H1 (cell line): Measurements from ENCODE around the gene SCO2. TPM values are rescaled to one million over a fixed set of nuclear protein-coding genes. Genes with fewer than 3 reads are reported as not detected.

Source experiments
- CTCF ChIA-PET: fragments of 300-600 bp; sonication (Branson Sonifier 250); formaldehyde crosslinking; loops from one replicate; lab custom pipeline; 2021; ENCODE audit not compliant: partially characterized antibody; lab: Charles Lee
- POLR2A ChIA-PET: fragments of 300-600 bp; sonication (Branson Sonifier 250); formaldehyde crosslinking; loops from one replicate; lab custom pipeline; 2021; ENCODE audit warnings: inconsistent platforms; ENCODE audit not compliant: partially characterized antibody; lab: Charles Lee
- DNase-seq, 2 experiments: peaks; one replicate each; pipeline versions ENCODE4 v3.0.0 to v3.0.0-alpha.2; 2010 to 2022; ENCODE audit warnings: low spot score in 2 of 2, low read depth in 1 of 2, mixed read lengths in 1 of 2
- FAIRE-seq: peaks from 2 replicates; lab custom pipeline; 2011; peaks lifted over from hg19 to GRCh38; lab: Jason Lieb, UNC
- H2AFZ ChIP-seq: 2 replicates; pipeline ENCODE4 v1.8.1; 2012; ENCODE audit warnings: low read length, inconsistent platforms
- H2AK5ac ChIP-seq: 2 replicates; pipeline ENCODE4 v1.6.1; 2013; ENCODE audit warnings: low read depth, low read length
- H2BK120ac ChIP-seq: replicated peaks from 2 replicates; pipeline ENCODE3; 2013; ENCODE audit warnings: low read depth, low read length, inconsistent platforms
- H2BK12ac ChIP-seq: 2 replicates; pipeline ENCODE4 v1.6.1; 2013; ENCODE audit warnings: low read depth, low read length
- H2BK15ac ChIP-seq: 2 replicates; pipeline ENCODE4 v1.6.1; 2013; ENCODE audit warnings: low read length
- H2BK20ac ChIP-seq: 2 replicates; pipeline ENCODE4 v1.6.1; 2013; ENCODE audit warnings: low read length
- H2BK5ac ChIP-seq: 2 replicates; pipeline ENCODE4 v1.6.1; 2013; ENCODE audit warnings: low read depth, low read length
- H3K14ac ChIP-seq: 2 replicates; pipeline ENCODE4 v1.6.1; 2013; ENCODE audit warnings: inconsistent platforms; ENCODE audit not compliant: insufficient read length
- H3K18ac ChIP-seq: 2 replicates; pipeline ENCODE4 v1.6.1; 2013; ENCODE audit warnings: low read length; ENCODE audit errors: extremely low read depth
- H3K23ac ChIP-seq: 2 replicates; pipeline ENCODE4 v1.6.1; 2013; ENCODE audit warnings: inconsistent platforms; ENCODE audit not compliant: insufficient read length
- H3K23me2 ChIP-seq: 2 replicates; pipeline ENCODE4 v1.6.1; 2013; ENCODE audit warnings: low read depth, low read length
- H3K27ac ChIP-seq: 2 replicates; pipeline ENCODE4 v1.6.1; 2011; ENCODE audit warnings: low read depth, low read length, inconsistent platforms
- H3K27me3 ChIP-seq, 4 experiments: replicated peaks in 1 of 4; 1 replicate in 1 of 4; 2 replicates in 3 of 4; pipeline versions ENCODE4 v1.6.1 to v1.8.1; 2011 to 2013; ENCODE audit warnings: low read length in 3 of 4, mild to moderate bottlenecking in 3 of 4, inconsistent platforms in 2 of 4, mixed read lengths in 2 of 4, moderate library complexity in 1 of 4; ENCODE audit not compliant: control insufficient read depth in 3 of 4, insufficient read depth in 3 of 4; ENCODE audit errors: extremely low read depth in 1 of 4
- H3K36me3 ChIP-seq, 4 experiments: 2 replicates each; pipeline versions ENCODE4 v1.6.1 to v1.8.1; 2011 to 2013; ENCODE audit warnings: mild to moderate bottlenecking in 4 of 4, low read length in 3 of 4, moderate library complexity in 2 of 4, control low read depth in 1 of 4, inconsistent platforms in 1 of 4; ENCODE audit not compliant: insufficient read depth in 4 of 4, control insufficient read depth in 2 of 4
- H3K4ac ChIP-seq: replicated peaks from 2 replicates; pipeline ENCODE3; 2013; ENCODE audit warnings: low read length, low read depth, mixed read lengths, inconsistent platforms; ENCODE audit not compliant: insufficient read length
- H3K4me1 ChIP-seq, 4 experiments: replicated peaks in 1 of 4; 1 replicate in 1 of 4; 2 replicates in 3 of 4; pipeline versions ENCODE4 v1.6.1 to v1.8.1; 2011 to 2013; ENCODE audit warnings: low read length in 3 of 4, inconsistent platforms in 2 of 4, mixed read lengths in 1 of 4; ENCODE audit not compliant: insufficient read depth in 4 of 4, control insufficient read depth in 3 of 4
- H3K4me2 ChIP-seq, 2 experiments: 2 replicates each; pipeline versions ENCODE4 v1.6.1 to v1.8.1; 2011 to 2013; ENCODE audit warnings: low read depth in 2 of 2, low read length in 2 of 2, control low read depth in 1 of 2, inconsistent platforms in 1 of 2, mild to moderate bottlenecking in 1 of 2; ENCODE audit not compliant: insufficient read depth in 1 of 2
- H3K4me3 ChIP-seq, 4 experiments: fragments of 200-600, 300-600 bp in 1 of 4; sonication (generic), shearing (Covaris generic), sonication (Bioruptor Twin) in 1 of 4; 2 replicates each; pipeline versions ENCODE4 v1.5.1 to v1.8.1; 2011 to 2016; ENCODE audit warnings: low read length in 4 of 4, low read depth in 3 of 4, control low read depth in 2 of 4, inconsistent platforms in 2 of 4, mild to moderate bottlenecking in 2 of 4, mixed read lengths in 1 of 4, moderate library complexity in 1 of 4; ENCODE audit not compliant: insufficient read depth in 2 of 4; ENCODE audit errors: extremely low read depth in 1 of 4
- H3K56ac ChIP-seq: replicated peaks from 2 replicates; pipeline ENCODE3; 2013; ENCODE audit warnings: low read depth, mild to moderate bottlenecking, mixed read lengths, low read length, inconsistent platforms; ENCODE audit not compliant: insufficient read length
- H3K79me1 ChIP-seq: 2 replicates; pipeline ENCODE4 v1.6.1; 2013; ENCODE audit warnings: low read depth, low read length, control low read depth
- H3K79me2 ChIP-seq, 2 experiments: 2 replicates each; pipeline versions ENCODE4 v1.6.1 to v1.8.1; 2012 to 2013; ENCODE audit warnings: low read length in 2 of 2, mild to moderate bottlenecking in 2 of 2, inconsistent platforms in 1 of 2; ENCODE audit not compliant: insufficient read depth in 2 of 2, control insufficient read depth in 1 of 2
- H3K9ac ChIP-seq, 4 experiments: replicated peaks in 1 of 4; 1 replicate in 1 of 4; 2 replicates in 3 of 4; pipeline versions ENCODE4 v1.6.1 to v1.8.1; 2011 to 2013; ENCODE audit warnings: low read depth in 3 of 4, low read length in 3 of 4, control low read depth in 2 of 4, mild to moderate bottlenecking in 2 of 4, moderate library complexity in 2 of 4, inconsistent platforms in 1 of 4; ENCODE audit errors: extremely low read depth in 1 of 4
- H3K9me3 ChIP-seq, 2 experiments: 2 replicates each; pipeline versions ENCODE4 v1.6.1 to v1.8.1; 2012 to 2013; ENCODE audit warnings: mild to moderate bottlenecking in 2 of 2, moderate library complexity in 2 of 2, control low read depth in 1 of 2, inconsistent platforms in 1 of 2, low read depth in 1 of 2, low read length in 1 of 2, mixed read lengths in 1 of 2; ENCODE audit not compliant: insufficient read depth in 2 of 2
- H4K20me1 ChIP-seq, 2 experiments: replicated peaks in 1 of 2; 2 replicates each; pipeline versions ENCODE3 to v1.8.1; 2011 to 2013; ENCODE audit warnings: inconsistent platforms in 2 of 2, low read length in 2 of 2, mild to moderate bottlenecking in 1 of 2; ENCODE audit not compliant: insufficient read depth in 2 of 2, control insufficient read depth in 1 of 2
- H4K5ac ChIP-seq: 2 replicates; pipeline ENCODE4 v1.6.1; 2013; ENCODE audit warnings: low read length, low read depth, mixed read lengths, inconsistent platforms; ENCODE audit not compliant: insufficient read length
- H4K8ac ChIP-seq: 2 replicates; pipeline ENCODE4 v1.8.0; 2013; ENCODE audit warnings: mild to moderate bottlenecking, moderate library complexity, low read length, inconsistent platforms; ENCODE audit not compliant: insufficient read depth; ENCODE audit errors: extremely low read depth
- H4K91ac ChIP-seq: replicated peaks from 2 replicates; pipeline ENCODE3; 2013; ENCODE audit warnings: low read length, mixed read lengths, inconsistent platforms; ENCODE audit not compliant: insufficient read length
- BRCA1 ChIP-seq: IDR thresholded peaks from 2 replicates; pipeline ENCODE4 v1.6.1; 2012; ENCODE audit warnings: low read depth, low read length, improper control_type of control experiment
- CEBPB ChIP-seq: IDR thresholded peaks from 2 replicates; pipeline ENCODE4 v1.6.1; 2012; ENCODE audit warnings: low read depth, low read length
- CTBP2 ChIP-seq: IDR thresholded peaks from 2 replicates; pipeline ENCODE4 v1.7.0; 2011; ENCODE audit warnings: borderline replicate concordance, mild to moderate bottlenecking, moderate library complexity, mixed read lengths, low read length; ENCODE audit not compliant: insufficient read depth, insufficient read length
- NANOG ChIP-seq: IDR thresholded peaks from 2 replicates; pipeline ENCODE4 v1.6.1; 2011; ENCODE audit warnings: low read length, low read depth, mild to moderate bottlenecking, inconsistent platforms; ENCODE audit not compliant: insufficient read depth, poor library complexity, severe bottlenecking
- PHF8 ChIP-seq: fragments of 200-600 bp; sonication (generic); conservative IDR thresholded peaks from 2 replicates; pipeline ENCODE4 v1.7.1; 2012; ENCODE audit warnings: low read depth, mild to moderate bottlenecking, inconsistent platforms, low read length, moderate library complexity
- RXRA ChIP-seq: IDR thresholded peaks from 2 replicates; pipeline ENCODE4 v1.6.1; 2011; ENCODE audit warnings: low read depth, mild to moderate bottlenecking, low read length, moderate library complexity; ENCODE audit not compliant: insufficient read depth
- SIRT6 ChIP-seq: IDR thresholded peaks from one replicate; pipeline ENCODE4 v1.7.1; 2012; ENCODE audit warnings: low read length, inconsistent platforms
- SIX5 ChIP-seq: IDR thresholded peaks from 2 replicates; pipeline ENCODE4 v1.6.1; 2011; ENCODE audit warnings: mild to moderate bottlenecking, low read depth, low read length
- TAF7 ChIP-seq: optimal IDR thresholded peaks from 2 replicates; pipeline ENCODE3; 2011; ENCODE audit warnings: low read depth, mild to moderate bottlenecking, inconsistent platforms, low read length, moderate library complexity, borderline replicate concordance
- TBP ChIP-seq: IDR thresholded peaks from 2 replicates; pipeline ENCODE4 v1.6.1; 2011; ENCODE audit warnings: low read depth, low read length, improper control_type of control experiment
- TCF12 ChIP-seq: IDR thresholded peaks from 2 replicates; pipeline ENCODE4 v1.6.1; 2011; ENCODE audit warnings: low read depth, mild to moderate bottlenecking, low read length
- YY1 ChIP-seq: IDR thresholded peaks from 2 replicates; pipeline ENCODE4 v1.6.1; 2011; ENCODE audit warnings: low read depth, mild to moderate bottlenecking, low read length
- WGBS, 2 experiments: shearing (Covaris generic) in 1 of 2; methylation state at CpG; one replicate each; pipeline versions ENCODE4 v1.1.6 to v1.1.7; 2013 to 2015; ENCODE audit warnings: low lambda C conversion rate in 2 of 2, mixed read lengths in 2 of 2, inconsistent platforms in 1 of 2, low coverage in 1 of 2, missing lambda C conversion rate in 1 of 2; ENCODE audit not compliant: insufficient replicate concordance in 2 of 2, insufficient coverage in 1 of 2, insufficient read length in 1 of 2; ENCODE audit errors: extremely low coverage in 1 of 2, missing lambda C conversion rate in 1 of 2; 5-methylcytosine and 5-hydroxymethylcytosine counted together
- polyA plus RNA-seq, 7 experiments: library from polyadenylated mRNA; depleted of rRNA in 3 of 7; stranded (reverse) in 5 of 7; unstranded in 2 of 7; fragments of >200 nt in 5 of 7; fragments of 200-250 nt in 2 of 7; gene quantifications; 1 replicate in 5 of 7; 2 replicates in 1 of 7; 4 replicates in 1 of 7; pipeline versions ENCODE4 v1.2.1 to v1.2.3, GENCODE V29; 2011 to 2013; ENCODE audit warnings: missing spikeins in 2 of 7, mixed read lengths in 2 of 7
- total RNA-seq: library from RNA; stranded (reverse); fragmentation: NEBNext Ultra II Directional; extraction: Animal tissue kit (Norgen Biotek cat#: 25700); gene quantifications from 2 replicates; pipeline ENCODE4 v1.2.1, GENCODE V29; 2021
- TF ChIP-seq, protein P1 (sequence below): IDR thresholded peaks from 2 replicates; pipeline ENCODE4 v1.6.1; 2012; ENCODE audit warnings: low read length, inconsistent platforms

Gene SCO2
- total and polyA plus RNA-seq, 2 of the 8 experiments (the other 6 are each of a cell fraction or from before 2014, with no cell fraction given), result 2.0 TPM; not detected in 1

- 90% methylated on average over 8 of the region's 8 CpGs; no CpG with 5 or more reads in 1 of the 2 experiments for WGBS, 2 experiments
- DNase-seq, result no peak
- Histone ChIP-seq H2BK15ac (no peak overlapping the region), H3K4me2 (no peak overlapping the region), H3K79me2 (peaks cover 8 to 14% of the 10 kb centered on the region in 2 experiments; a peak in 2 of 4 replicates), H4K20me1 (peaks cover 6 to 16% of the 10 kb centered on the region in 2 experiments), H2BK12ac (no peak overlapping the region), H3K4ac (no peak overlapping the region), H3K14ac (no peak overlapping the region), H2AK5ac (no peak overlapping the region), H3K4me1 (no peaks in the 10 kb centered on the region), H2BK5ac (no peak overlapping the region), H3K4me3 (no peak overlapping the region), H4K8ac (no peak overlapping the region), H3K56ac (no peak overlapping the region), H2BK20ac (no peak overlapping the region), H3K79me1 (peaks cover 8% of the 10 kb centered on the region; the same call in 1 of the 2 replicates), H2BK120ac (no peak overlapping the region), H3K23me2 (no peaks in the 10 kb centered on the region), H3K9ac (no peak overlapping the region), H3K27me3 (no peaks in the 10 kb centered on the region), H3K36me3 (peaks cover 4 to 25% (median 19%) of the 10 kb centered on the region in 4 experiments; a peak in 7 of 8 replicates), H2AFZ (no peak overlapping the region), H3K23ac (no peak overlapping the region), H3K9me3 (no peaks in the 10 kb centered on the region), H4K5ac (no peak overlapping the region), H3K27ac (no peak overlapping the region), H4K91ac (no peak overlapping the region), H3K18ac (no peak overlapping the region)
- POLR2A ChIA-PET, result interaction anchor here (0.8 to 1.3 kb wide), 3 partner anchors 9 to 12 kb away, joined by 3 to 8 read pairs (median 3); partner anchors contain the start of genes LMF2 and NCAPH2
- no peak for FAIRE-seq
- CTCF ChIA-PET, result interaction anchor here (0.9 kb wide), 1 partner anchor 47 kb away, joined by 3 read pairs; no protein-coding TSS in a partner anchor
- TF ChIP-seq TBP (no peak), YY1 (no peak), SIRT6 (no peak), TCF12 (no peak), RXRA (no peak), NANOG (no peak), SIX5 (no peak), PHF8 (no peak), TAF7 (no peak), CTBP2 (no peak), BRCA1 (no peak), CEBPB (no peak)
- TF ChIP-seq, protein P1, sequence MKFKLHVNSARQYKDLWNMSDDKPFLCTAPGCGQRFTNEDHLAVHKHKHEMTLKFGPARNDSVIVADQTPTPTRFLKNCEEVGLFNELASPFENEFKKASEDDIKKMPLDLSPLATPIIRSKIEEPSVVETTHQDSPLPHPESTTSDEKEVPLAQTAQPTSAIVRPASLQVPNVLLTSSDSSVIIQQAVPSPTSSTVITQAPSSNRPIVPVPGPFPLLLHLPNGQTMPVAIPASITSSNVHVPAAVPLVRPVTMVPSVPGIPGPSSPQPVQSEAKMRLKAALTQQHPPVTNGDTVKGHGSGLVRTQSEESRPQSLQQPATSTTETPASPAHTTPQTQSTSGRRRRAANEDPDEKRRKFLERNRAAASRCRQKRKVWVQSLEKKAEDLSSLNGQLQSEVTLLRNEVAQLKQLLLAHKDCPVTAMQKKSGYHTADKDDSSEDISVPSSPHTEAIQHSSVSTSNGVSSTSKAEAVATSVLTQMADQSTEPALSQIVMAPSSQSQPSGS, result no peak
Measured at GRCh38 chr22:50519151-50519550, 6.2 kb downstream of the SCO2 start.
